ENCODE measurements around the gene SETX. TPM values are rescaled to one million over a fixed set of nuclear protein-coding genes. Genes with fewer than 3 reads are reported as not detected.

Gene SETX
- total and polyA plus RNA-seq, 2 of the 13 experiments (the other 11 are each of a cell fraction or from before 2014, with no cell fraction given): 13.2 to 39.0 TPM

- TF ChIP-seq ARID3A (IDR thresholded peaks at IDR 0.05; ENCODE audit: low read depth, low read length) (no peak), ZNF235 (CRISPR knock-in tag; IDR thresholded peaks at IDR 0.05; ENCODE audit: borderline replicate concordance) (peak; percentile 69; the same call in 1 of the 2 replicates), ZNF709 (CRISPR knock-in tag; IDR thresholded peaks at IDR 0.05) (no peak), HHEX (CRISPR knock-in tag; IDR thresholded peaks at IDR 0.05) (no peak), ZNF839 (CRISPR knock-in tag; IDR thresholded peaks at IDR 0.05; ENCODE audit: borderline replicate concordance) (no peak), XRCC5 (optimal IDR thresholded peaks at IDR 0.05; ENCODE audit: low read length) (no peak), KDM5B (CRISPR knock-in tag; IDR thresholded peaks at IDR 0.05; ENCODE audit: borderline replicate concordance) (peak; percentile 82; the same call in 1 of the 2 replicates), HNRNPK (IDR thresholded peaks at IDR 0.05; ENCODE audit: low read depth, low read length, poor library complexity, severe bottlenecking) (no peak), MYNN (CRISPR knock-in tag; IDR thresholded peaks at IDR 0.05; ENCODE audit: low read depth) (no peak), GATA4 (IDR thresholded peaks at IDR 0.05; ENCODE audit: borderline replicate concordance, low read depth) (no peak), ZIK1 (CRISPR knock-in tag; IDR thresholded peaks at IDR 0.05; ENCODE audit: borderline replicate concordance, low read depth) (peak; percentile 61; the same call in 1 of the 2 replicates), ZNF883 (CRISPR knock-in tag; IDR thresholded peaks at IDR 0.05; ENCODE audit: not compliant biosample characterization) (peak; percentile 78), SMAD9 (CRISPR knock-in tag; IDR thresholded peaks at IDR 0.05) (no peak), CCAR2 (optimal IDR thresholded peaks at IDR 0.05; ENCODE audit: low read depth, low read length) (no peak), SRF (IDR thresholded peaks at IDR 0.05; ENCODE audit: low read depth, low read length) (no peak), SAFB2 (CRISPR knock-in tag; IDR thresholded peaks at IDR 0.05; ENCODE audit: borderline replicate concordance, low read depth) (no peak), ZBTB20 (CRISPR knock-in tag; IDR thresholded peaks at IDR 0.05; ENCODE audit: borderline replicate concordance, low read depth) (no peak), ZNF652 (CRISPR knock-in tag; IDR thresholded peaks at IDR 0.05; ENCODE audit: borderline replicate concordance, low read depth) (no peak), ZNF577 (CRISPR knock-in tag; IDR thresholded peaks at IDR 0.05; ENCODE audit: borderline replicate concordance, low read depth) (no peak), FOXK2 (IDR thresholded peaks at IDR 0.05) (no peak), ATM (IDR thresholded peaks at IDR 0.05; ENCODE audit: borderline replicate concordance) (no peak), UBTF (CRISPR knock-in tag; IDR thresholded peaks at IDR 0.05) (peak; percentile 77; the same call in 1 of the 2 replicates), RCOR2 (CRISPR knock-in tag; IDR thresholded peaks at IDR 0.05) (no peak), NFKB2 (CRISPR knock-in tag; IDR thresholded peaks at IDR 0.05; ENCODE audit: borderline replicate concordance) (peak; percentile 72; the same call in 1 of the 2 replicates)
- TF ChIP-seq, protein P1, sequence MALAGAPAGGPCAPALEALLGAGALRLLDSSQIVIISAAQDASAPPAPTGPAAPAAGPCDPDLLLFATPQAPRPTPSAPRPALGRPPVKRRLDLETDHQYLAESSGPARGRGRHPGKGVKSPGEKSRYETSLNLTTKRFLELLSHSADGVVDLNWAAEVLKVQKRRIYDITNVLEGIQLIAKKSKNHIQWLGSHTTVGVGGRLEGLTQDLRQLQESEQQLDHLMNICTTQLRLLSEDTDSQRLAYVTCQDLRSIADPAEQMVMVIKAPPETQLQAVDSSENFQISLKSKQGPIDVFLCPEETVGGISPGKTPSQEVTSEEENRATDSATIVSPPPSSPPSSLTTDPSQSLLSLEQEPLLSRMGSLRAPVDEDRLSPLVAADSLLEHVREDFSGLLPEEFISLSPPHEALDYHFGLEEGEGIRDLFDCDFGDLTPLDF (CRISPR knock-in tag; IDR thresholded peaks at IDR 0.05): peak; percentile 49; the same call in 1 of the 2 replicates
Observed at GRCh38 chr9:132354637-132355355, at the start of gene SETX (continued).
